Progenitor cell of endocrine pancreas (in vitro differentiated cells): ENCODE results near the gene SORT1. TPM values are rescaled to one million over a fixed set of nuclear protein-coding genes. Genes with fewer than 3 reads are reported as not detected.

ENCODE experiments used
- DNase-seq: peaks from one replicate; pipeline ENCODE4 v3.0.0; 2021; ENCODE audit warnings: low spot score; ENCODE audit not compliant: unreplicated experiment
- H3K27ac Mint-ChIP-seq: 2 replicates; pipeline ENCODE4 v1.8.0; 2021; ENCODE audit warnings: mild to moderate bottlenecking, moderate library complexity, mixed read lengths
- H3K27me3 Mint-ChIP-seq: 2 replicates; pipeline ENCODE4 v1.8.0; 2021; ENCODE audit warnings: mixed read lengths
- H3K36me3 Mint-ChIP-seq: 2 replicates; pipeline ENCODE4 v1.8.0; 2022; ENCODE audit warnings: mixed read lengths; ENCODE audit not compliant: insufficient read depth
- H3K4me1 Mint-ChIP-seq: 2 replicates; pipeline ENCODE4 v1.8.0; 2021; ENCODE audit warnings: low read depth, mixed read lengths
- H3K4me3 Mint-ChIP-seq: 2 replicates; pipeline ENCODE4 v1.8.0; 2021; ENCODE audit warnings: low read depth, mild to moderate bottlenecking, moderate library complexity, mixed read lengths
- H3K9me3 Mint-ChIP-seq: 2 replicates; pipeline ENCODE4 v1.8.0; 2021; ENCODE audit warnings: low read depth, mixed read lengths
- CTCF ChIP-seq: fragments of 200-600 bp; sonication (generic); IDR thresholded peaks from one replicate; pipeline ENCODE4 v1.5.0; 2021; ENCODE audit warnings: antibody characterized with exemption, mild to moderate bottlenecking; ENCODE audit not compliant: unreplicated experiment
- total RNA-seq: library from RNA; stranded (reverse); gene quantifications from 2 replicates; pipeline ENCODE4 v1.2.1, GENCODE V29; 2021

The SORT1 gene
- total RNA-seq, 1 donor from 2014 or later: 110 TPM

- no peaks in the 10 kb centered on the region for H3K4me1 Mint-ChIP-seq
- H3K27ac Mint-ChIP-seq: no peak overlapping the region
- H3K4me3 Mint-ChIP-seq: no peak overlapping the region
- no peak for TF ChIP-seq CTCF
- no peaks in the 10 kb centered on the region for H3K9me3 Mint-ChIP-seq
- no peaks in the 10 kb centered on the region for H3K27me3 Mint-ChIP-seq
- peaks cover 5% of the 10 kb centered on the region for H3K36me3 Mint-ChIP-seq
- DNase-seq: no peak
These were observed 40.1 kb downstream of the SORT1 start for GRCh38 chr1:109357616-109358015.

GRCh38 chr1:109356915-109357314 is 40.8 kb downstream of the SORT1 start:
- Mint-ChIP-seq H3K36me3 (peaks cover 5% of the 10 kb centered on the region), H3K4me1 (no peaks in the 10 kb centered on the region), H3K27me3 (no peaks in the 10 kb centered on the region), H3K9me3 (no peaks in the 10 kb centered on the region), H3K27ac (no peak overlapping the region), H3K4me3 (no peak overlapping the region)
- no peak for TF ChIP-seq CTCF
- no peak for DNase-seq

GRCh38 chr1:109356505-109356904 is 41.2 kb downstream of the SORT1 start:
- no peak for DNase-seq
- Mint-ChIP-seq H3K27ac (no peak overlapping the region), H3K9me3 (no peaks in the 10 kb centered on the region), H3K4me3 (no peak overlapping the region), H3K36me3 (peaks cover 5% of the 10 kb centered on the region), H3K27me3 (no peaks in the 10 kb centered on the region), H3K4me1 (no peaks in the 10 kb centered on the region)
- TF ChIP-seq CTCF: no peak

GRCh38 chr1:109354929-109355328 is 42.8 kb downstream of the SORT1 start:
- H3K4me3 Mint-ChIP-seq: no peak overlapping the region
- no peak for DNase-seq
- H3K27me3 Mint-ChIP-seq: no peaks in the 10 kb centered on the region
- no peak for TF ChIP-seq CTCF
- H3K4me1 Mint-ChIP-seq: no peaks in the 10 kb centered on the region
- H3K27ac Mint-ChIP-seq: no peak overlapping the region
- H3K9me3 Mint-ChIP-seq: no peaks in the 10 kb centered on the region
- peaks cover 8% of the 10 kb centered on the region for H3K36me3 Mint-ChIP-seq

- no peak for TF ChIP-seq CTCF
- Mint-ChIP-seq H3K4me3 (no peak overlapping the region), H3K36me3 (peaks cover 21% of the 10 kb centered on the region), H3K4me1 (no peaks in the 10 kb centered on the region), H3K27ac (no peak overlapping the region), H3K27me3 (no peaks in the 10 kb centered on the region), H3K9me3 (no peaks in the 10 kb centered on the region)
- no peak for DNase-seq
These were observed 46.3 kb downstream of the SORT1 start for GRCh38 chr1:109351457-109351856.

GRCh38 chr1:109350655-109351054 is 47.1 kb downstream of the SORT1 start:
- Mint-ChIP-seq H3K9me3 (no peaks in the 10 kb centered on the region), H3K36me3 (peaks cover 22% of the 10 kb centered on the region), H3K4me1 (no peaks in the 10 kb centered on the region), H3K27ac (no peak overlapping the region), H3K4me3 (no peak overlapping the region), H3K27me3 (no peaks in the 10 kb centered on the region)
- no peak for DNase-seq
- TF ChIP-seq CTCF: no peak
